Activated effector memory CD4-positive, alpha-beta T cell treated with anti-CD3 and anti-CD28 coated beads, Interleukin-2, amount 50 U/mL, for 16 hours (primary cell): ENCODE data around the gene GADD45A.
"Not testable (repeated sequence)": the region's sequence is repeated elsewhere in the genome, so short reads cannot be mapped to it uniquely, and the experiment has no call there.

Source experiments
- DNase-seq: peaks from one replicate; pipeline ENCODE4 v3.0.0-alpha.2; 2020

The GADD45A gene

GRCh38 chr1:67685067-67685557 is at the start of gene GADD45A:
Gene GADD45A (plus strand): TSS chr1:67685201. CDS start chr1:67685495, 294 bp downstream.
- DNase-seq = peak; percentile 98

GRCh38 chr1:67636146-67636545 is 48.9 kb upstream of the GADD45A start:
- no peak for DNase-seq

GRCh38 chr1:67639361-67639760 is 45.6 kb upstream of the GADD45A start:
- DNase-seq = no peak

GRCh38 chr1:67642629-67643028 is 42.4 kb upstream of the GADD45A start:
- no peak for DNase-seq

- no peak for DNase-seq
These were observed 40.4 kb upstream of the GADD45A start for GRCh38 chr1:67644566-67644965.

GRCh38 chr1:67645495-67646144 is 39.4 kb upstream of the GADD45A start:
- DNase-seq = no peak

- no peak for DNase-seq
These were observed 38.6 kb upstream of the GADD45A start for GRCh38 chr1:67646145-67647035.

GRCh38 chr1:67647036-67647798 is 37.8 kb upstream of the GADD45A start:
- DNase-seq = no peak

GRCh38 chr1:67647814-67648358 is 37.1 kb upstream of the GADD45A start:
- no peak for DNase-seq

- no peak for DNase-seq
These were observed 36.2 kb upstream of the GADD45A start for GRCh38 chr1:67648582-67649326.

- DNase-seq = no peak
These were observed 34.9 kb upstream of the GADD45A start for GRCh38 chr1:67650061-67650460.

- DNase-seq = no peak
These were observed 34.0 kb upstream of the GADD45A start for GRCh38 chr1:67651031-67651430.

GRCh38 chr1:67652800-67653199 is 32.2 kb upstream of the GADD45A start:
- DNase-seq = no peak

GRCh38 chr1:67653304-67653703 is 31.7 kb upstream of the GADD45A start:
- no peak for DNase-seq

GRCh38 chr1:67655581-67655980 is 29.4 kb upstream of the GADD45A start:
- DNase-seq = no peak

- DNase-seq = not testable (repeated sequence)
These were observed 27.8 kb upstream of the GADD45A start for GRCh38 chr1:67657152-67657551.

GRCh38 chr1:67659229-67659628 is 25.8 kb upstream of the GADD45A start:
- no peak for DNase-seq

- no peak for DNase-seq
These were observed 22.1 kb upstream of the GADD45A start for GRCh38 chr1:67662884-67663283.

GRCh38 chr1:67664048-67664447 is 21.0 kb upstream of the GADD45A start:
- DNase-seq = no peak

- not testable (repeated sequence) for DNase-seq
These were observed 19.7 kb upstream of the GADD45A start for GRCh38 chr1:67665307-67665706.

GRCh38 chr1:67666636-67667035 is 18.4 kb upstream of the GADD45A start:
- DNase-seq = no peak

GRCh38 chr1:67668660-67669059 is 16.3 kb upstream of the GADD45A start:
- no peak for DNase-seq
